Activated CD4-positive, alpha-beta memory T cell treated with anti-CD3 and anti-CD28 coated beads for 36 hours (primary cell): ENCODE data around the gene SCRN3. TPM values are rescaled to one million over a fixed set of nuclear protein-coding genes. Genes with fewer than 3 reads are reported as not detected.
"Not testable (repeated sequence)": the region's sequence is repeated elsewhere in the genome, so short reads cannot be mapped to it uniquely, and the experiment has no call there.

ENCODE experiments used
- CTCF ChIA-PET: fragments of 350-600 bp; sonication (Branson Sonifier 250); formaldehyde crosslinking; loops from one replicate; lab custom pipeline; 2021; ENCODE audit warnings: antibody characterized with exemption, inconsistent platforms; lab: Charles Lee
- POLR2A ChIA-PET: fragments of 350-600 bp; sonication (Branson Sonifier 250); formaldehyde crosslinking; loops from one replicate; lab custom pipeline; 2021; ENCODE audit warnings: antibody characterized with exemption; lab: Charles Lee
- DNase-seq: peaks from one replicate; pipeline ENCODE4 v3.0.0-alpha.2; 2020
- H3K27ac Mint-ChIP-seq: one replicate; pipeline ENCODE4 v1.8.0; 2021; ENCODE audit warnings: mixed read lengths
- H3K27me3 Mint-ChIP-seq: one replicate; pipeline ENCODE4 v1.8.0; 2021; ENCODE audit warnings: mixed read lengths
- H3K36me3 Mint-ChIP-seq: one replicate; pipeline ENCODE4 v1.8.0; 2021; ENCODE audit warnings: mixed read lengths
- H3K4me1 Mint-ChIP-seq: one replicate; pipeline ENCODE4 v1.8.0; 2021; ENCODE audit warnings: low read depth, mixed read lengths
- H3K4me3 Mint-ChIP-seq: one replicate; pipeline ENCODE4 v1.8.0; 2021; ENCODE audit warnings: mild to moderate bottlenecking, mixed read lengths
- H3K9me3 Mint-ChIP-seq: one replicate; pipeline ENCODE4 v1.8.0; 2021; ENCODE audit warnings: mixed read lengths
- intact Hi-C: fragments of 100-400 bp; cut with micrococcal nuclease; formaldehyde crosslinking; loops from one replicate; pipeline ENCODE4 v1.15.1; 2023
- total RNA-seq, 2 experiments: library from RNA; stranded (reverse); gene quantifications; one replicate each; pipeline ENCODE4 v1.2.3, GENCODE V29; 2021

The SCRN3 gene
- total RNA-seq, 2 experiments from 2014 or later: 12.4 to 12.9 TPM

- ChIA-PET CTCF (no interaction called here), POLR2A (interaction anchor here (0.6 kb wide), 1 partner anchor 214 kb away, joined by 3 read pairs; the partner anchor contains the start of gene WIPF1)
- intact Hi-C loops: no loop called here
- Mint-ChIP-seq H3K9me3 (no peaks in the 10 kb centered on the region), H3K4me3 (no peak overlapping the region), H3K27me3 (no peaks in the 10 kb centered on the region), H3K27ac (no peak overlapping the region), H3K36me3 (peaks cover 20% of the 10 kb centered on the region), H3K4me1 (peaks cover 12% of the 10 kb centered on the region)
- no peak for DNase-seq
Measured at GRCh38 chr2:174383796-174384195, 11.7 kb upstream of the SCRN3 start.

- no peaks in the 10 kb centered on the region for H3K9me3 Mint-ChIP-seq
- peaks cover 19% of the 10 kb centered on the region for H3K4me1 Mint-ChIP-seq
- POLR2A ChIA-PET: no interaction called here
- intact Hi-C loops: no loop called here
- no peak overlapping the region for H3K27ac Mint-ChIP-seq
- no peak overlapping the region for H3K4me3 Mint-ChIP-seq
- no peak for DNase-seq
- H3K36me3 Mint-ChIP-seq: peaks cover 25% of the 10 kb centered on the region
- H3K27me3 Mint-ChIP-seq: no peaks in the 10 kb centered on the region
- CTCF ChIA-PET: no interaction called here
Measured at GRCh38 chr2:174385201-174385600, 10.3 kb upstream of the SCRN3 start.

DNA sequence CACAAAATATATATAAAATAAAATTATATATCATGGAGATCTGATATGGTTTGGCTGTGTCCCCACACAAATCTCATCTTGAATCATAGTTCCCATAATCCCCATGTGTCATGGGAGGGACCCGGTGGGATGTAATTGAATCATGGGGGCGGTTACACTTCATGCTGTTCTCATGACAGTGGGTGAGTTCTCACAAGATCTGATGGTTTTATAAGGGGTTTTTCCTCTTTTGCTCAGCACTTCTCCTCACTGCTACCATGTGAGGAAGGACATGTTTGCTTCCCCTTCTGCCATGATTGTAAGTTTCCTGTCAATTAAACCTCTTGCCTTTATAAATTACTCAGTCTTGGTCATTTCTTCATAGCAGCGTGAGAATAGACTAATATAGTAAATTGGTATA, 6.8 kb upstream of the SCRN3 start:
- POLR2A ChIA-PET, H3K9me3 Mint-ChIP-seq, CTCF ChIA-PET, H3K27ac Mint-ChIP-seq, H3K4me3 Mint-ChIP-seq, DNase-seq, intact Hi-C loops, H3K27me3 Mint-ChIP-seq: not testable (repeated sequence)
- peaks cover 30% of the 10 kb centered on the region for H3K4me1 Mint-ChIP-seq
- peaks cover 30% of the 10 kb centered on the region for H3K36me3 Mint-ChIP-seq

- ChIA-PET CTCF (no interaction called here), POLR2A (no interaction called here)
- H3K27me3 Mint-ChIP-seq: no peaks in the 10 kb centered on the region
- no peak overlapping the region for H3K27ac Mint-ChIP-seq
- H3K4me1 Mint-ChIP-seq: peaks cover 33% of the 10 kb centered on the region
- H3K4me3 Mint-ChIP-seq: no peak overlapping the region
- intact Hi-C loops: no loop called here
- no peak for DNase-seq
- H3K9me3 Mint-ChIP-seq: no peaks in the 10 kb centered on the region
- H3K36me3 Mint-ChIP-seq: peaks cover 25% of the 10 kb centered on the region
Measured at GRCh38 chr2:174389542-174389941, 6.0 kb upstream of the SCRN3 start.

DNA sequence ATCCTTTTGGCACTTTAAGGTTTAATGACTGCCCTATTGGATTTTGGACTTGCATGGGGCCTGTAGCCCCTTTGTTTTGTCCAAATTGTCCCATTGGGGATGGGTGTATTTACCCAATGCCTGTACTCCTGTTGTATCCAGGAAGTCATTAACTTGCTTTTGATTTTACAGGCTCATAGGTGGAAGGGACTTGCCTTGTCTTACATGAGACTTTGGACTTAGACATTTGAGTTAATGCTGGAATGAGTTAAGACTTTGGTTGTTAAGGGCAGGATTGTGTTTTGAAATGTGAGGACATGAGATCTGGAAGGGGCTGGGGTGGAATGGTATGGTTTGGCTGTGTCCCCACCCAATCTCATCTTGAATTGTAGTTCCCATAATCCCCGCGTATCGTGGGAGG, 5.2 kb upstream of the SCRN3 start:
- H3K4me3 Mint-ChIP-seq, POLR2A ChIA-PET, DNase-seq, CTCF ChIA-PET, intact Hi-C loops, H3K27ac Mint-ChIP-seq, H3K27me3 Mint-ChIP-seq, H3K9me3 Mint-ChIP-seq: not testable (repeated sequence)
- H3K36me3 Mint-ChIP-seq: peaks cover 25% of the 10 kb centered on the region
- H3K4me1 Mint-ChIP-seq: peaks cover 34% of the 10 kb centered on the region

- H3K36me3 Mint-ChIP-seq: peaks cover 14% of the 10 kb centered on the region
- ChIA-PET POLR2A (no interaction called here), CTCF (no interaction called here)
- H3K9me3 Mint-ChIP-seq: no peaks in the 10 kb centered on the region
- H3K4me1 Mint-ChIP-seq: peaks cover 39% of the 10 kb centered on the region
- no peaks in the 10 kb centered on the region for H3K27me3 Mint-ChIP-seq
- intact Hi-C loops: no loop called here
- no peak overlapping the region for H3K27ac Mint-ChIP-seq
- no peak overlapping the region for H3K4me3 Mint-ChIP-seq
- DNase-seq: no peak
Measured at GRCh38 chr2:174392706-174393105, 2.8 kb upstream of the SCRN3 start.

DNA sequence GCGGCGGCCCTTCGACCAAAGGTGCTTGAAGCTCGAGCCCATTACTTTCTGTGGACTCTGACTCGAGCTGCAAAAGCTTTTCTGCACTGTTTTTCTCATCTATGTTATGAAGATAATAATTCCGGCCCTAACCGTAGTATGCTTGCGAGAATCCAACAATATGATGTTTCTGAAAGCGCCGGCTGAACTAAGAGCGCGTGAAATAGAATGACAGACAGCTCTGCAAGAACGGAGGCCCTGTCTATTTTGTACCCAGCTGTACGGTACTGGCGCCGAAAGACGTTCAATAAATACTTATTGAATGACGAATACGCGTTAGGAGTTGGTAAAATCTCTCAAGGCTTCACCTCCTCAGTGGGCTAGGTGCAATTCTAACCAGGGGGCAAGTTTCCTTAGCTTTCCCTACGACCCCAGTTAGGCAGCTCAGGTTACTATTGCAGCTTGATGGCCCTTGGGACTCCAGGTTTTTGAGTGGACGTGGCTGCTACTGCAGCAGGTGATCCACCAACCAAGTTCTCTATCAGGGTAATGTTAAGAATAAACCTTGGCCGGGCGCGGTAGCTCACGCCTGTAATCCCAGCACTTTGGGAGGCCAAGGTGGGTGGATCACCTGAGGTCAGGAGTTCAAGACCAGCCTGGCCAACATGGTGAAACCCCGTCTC, 570 bp downstream of the SCRN3 start:
- peaks cover 28% of the 10 kb centered on the region for H3K4me1 Mint-ChIP-seq
- H3K9me3 Mint-ChIP-seq: no peaks in the 10 kb centered on the region
- intact Hi-C loops: loop anchor here (1.0 to 5.0 kb wide), 3 partner anchors 91 to 773 kb away; partner anchors contain the start of genes ATF2, GPR155 and OLA1
- H3K4me3 Mint-ChIP-seq: peak overlapping the region; percentile 98
- peak overlapping the region; percentile 96 for H3K27ac Mint-ChIP-seq
- ChIA-PET CTCF (interaction anchor here (0.6 to 1.1 kb wide), 3 partner anchors 53 to 235 kb away, joined by 3 to 4 read pairs (median 3); no protein-coding TSS in a partner anchor), POLR2A (interaction anchor here (1.3 kb wide), 1 partner anchor 290 kb away, joined by 3 read pairs; no protein-coding TSS in a partner anchor)
- peak; percentile 17 for DNase-seq
- peaks cover 11% of the 10 kb centered on the region for H3K36me3 Mint-ChIP-seq
- no peaks in the 10 kb centered on the region for H3K27me3 Mint-ChIP-seq

DNA sequence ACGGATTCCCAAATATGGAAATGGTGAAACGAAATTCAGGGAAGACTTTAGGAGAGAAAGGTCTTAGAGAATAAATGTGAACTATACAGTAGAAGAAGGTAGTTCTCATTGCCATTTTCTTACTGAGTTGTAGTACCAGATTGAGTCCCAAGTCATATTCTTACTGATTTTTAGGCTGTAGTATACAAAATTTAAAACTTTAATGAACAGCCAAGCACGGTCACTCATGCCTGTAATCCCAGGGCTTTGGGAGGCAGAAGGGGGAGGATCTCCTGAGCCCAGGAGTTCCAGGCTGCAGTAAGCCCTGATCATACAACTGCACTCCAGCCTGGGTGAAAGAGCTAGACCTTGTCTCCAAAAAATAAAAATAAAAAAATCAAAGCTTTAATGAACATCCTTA, 2.2 kb downstream of the SCRN3 start:
- ChIA-PET POLR2A (no interaction called here), CTCF (interaction anchor here (1.1 kb wide), 1 partner anchor 300 kb away, joined by 3 read pairs; no protein-coding TSS in a partner anchor)
- Mint-ChIP-seq H3K27me3 (no peaks in the 10 kb centered on the region), H3K4me1 (peaks cover 22% of the 10 kb centered on the region), H3K9me3 (no peaks in the 10 kb centered on the region), H3K4me3 (no peak overlapping the region), H3K36me3 (peaks cover 10% of the 10 kb centered on the region), H3K27ac (no peak overlapping the region)
- intact Hi-C loops: loop anchor here (5.0 kb wide), 1 partner anchor 90 kb away; the partner anchor contains the start of gene GPR155
- no peak for DNase-seq

DNA sequence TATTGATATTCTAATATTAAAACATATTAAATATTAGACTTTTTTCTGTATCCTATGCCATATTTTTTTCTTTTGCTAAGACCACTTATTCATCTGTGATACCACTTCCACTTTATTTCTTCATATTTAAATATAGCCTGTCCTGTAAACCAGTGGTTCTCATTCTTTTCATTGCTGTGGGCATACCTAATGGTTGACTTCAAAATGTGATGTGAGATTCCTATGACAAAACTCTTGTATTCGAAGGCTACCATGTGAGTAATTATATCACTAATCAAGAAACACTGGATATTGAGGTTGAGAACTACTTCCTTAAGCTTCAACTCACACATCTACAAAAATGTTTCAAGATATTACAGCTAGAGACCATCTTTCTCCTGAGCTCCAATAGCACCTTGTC, 3.6 kb downstream of the SCRN3 start:
- Mint-ChIP-seq H3K9me3 (no peaks in the 10 kb centered on the region), H3K36me3 (peaks cover 15% of the 10 kb centered on the region), H3K27ac (no peak overlapping the region), H3K4me3 (no peak overlapping the region), H3K4me1 (peaks cover 14% of the 10 kb centered on the region), H3K27me3 (no peaks in the 10 kb centered on the region)
- no peak for DNase-seq
- intact Hi-C loops: loop anchor here (5.0 kb wide), 1 partner anchor 88 kb away; the partner anchor contains the start of gene GPR155
- ChIA-PET CTCF (interaction anchor here (1.1 to 1.6 kb wide), 2 partner anchors 148 to 298 kb away, joined by 3 to 4 read pairs; no protein-coding TSS in a partner anchor), POLR2A (no interaction called here)

DNA sequence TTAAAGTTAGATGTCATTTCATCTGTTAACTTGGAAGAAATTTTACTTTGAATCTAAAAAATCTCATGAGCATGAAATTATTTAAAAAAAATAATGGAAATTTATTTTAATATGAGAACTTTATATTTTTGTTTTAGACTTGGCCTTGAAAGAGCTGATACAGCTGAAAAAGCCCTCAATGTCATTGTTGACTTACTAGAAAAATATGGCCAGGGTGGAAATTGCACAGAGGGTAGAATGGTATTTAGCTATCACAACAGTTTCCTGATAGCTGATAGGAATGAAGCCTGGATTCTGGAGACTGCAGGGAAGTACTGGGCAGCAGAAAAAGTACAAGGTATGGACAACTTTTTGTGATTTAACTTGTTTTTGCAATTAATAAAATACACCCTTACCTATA, 5.3 kb downstream of the SCRN3 start:
- CTCF ChIA-PET: interaction anchor here (0.6 kb wide), 1 partner anchor 96 kb away, joined by 3 read pairs; no protein-coding TSS in a partner anchor
- no peaks in the 10 kb centered on the region for H3K9me3 Mint-ChIP-seq

DNA sequence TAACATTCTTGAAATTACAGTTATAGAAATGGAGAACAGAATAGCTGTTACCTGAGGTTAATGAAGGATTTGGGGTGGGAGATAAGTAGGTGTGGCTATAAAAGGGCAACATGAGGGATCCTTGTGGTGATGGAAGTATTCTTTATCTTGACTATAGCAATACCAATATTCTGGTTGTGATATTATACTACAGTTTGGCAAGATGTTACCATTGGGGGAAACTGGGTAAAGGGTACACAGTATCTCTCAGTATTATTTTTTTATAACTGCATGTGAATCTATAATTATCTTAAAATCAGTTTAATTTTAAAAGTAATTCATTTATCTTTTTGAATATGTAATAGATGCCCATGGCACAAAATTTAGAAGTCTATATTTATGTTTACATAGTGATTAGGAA, 8.1 kb downstream of the SCRN3 start:
- CTCF ChIA-PET: interaction anchor here (0.7 kb wide), 1 partner anchor 268 kb away, joined by 3 read pairs; no protein-coding TSS in a partner anchor
- H3K27me3 Mint-ChIP-seq: no peaks in the 10 kb centered on the region

More for the DNA sequence above, 5.3 kb downstream of the SCRN3 start:
- intact Hi-C loops: no loop called here
- Mint-ChIP-seq H3K27ac (no peak overlapping the region), H3K27me3 (no peaks in the 10 kb centered on the region), H3K4me1 (peaks cover 7% of the 10 kb centered on the region), H3K4me3 (no peak overlapping the region), H3K36me3 (peaks cover 15% of the 10 kb centered on the region)
- POLR2A ChIA-PET: no interaction called here
- no peak for DNase-seq

GRCh38 chr2:174410039-174410438, 14.5 kb downstream of the SCRN3 start:
- CTCF ChIA-PET, H3K27me3 Mint-ChIP-seq, H3K4me3 Mint-ChIP-seq, H3K4me1 Mint-ChIP-seq, H3K9me3 Mint-ChIP-seq, intact Hi-C loops, H3K27ac Mint-ChIP-seq, H3K36me3 Mint-ChIP-seq, POLR2A ChIA-PET, DNase-seq: not testable (repeated sequence)

More for the DNA sequence above, 8.1 kb downstream of the SCRN3 start:
- peaks cover 15% of the 10 kb centered on the region for H3K36me3 Mint-ChIP-seq
- intact Hi-C loops: no loop called here
- H3K9me3 Mint-ChIP-seq: no peaks in the 10 kb centered on the region
- DNase-seq: no peak
- no peak overlapping the region for H3K4me3 Mint-ChIP-seq
- POLR2A ChIA-PET: no interaction called here
- no peaks in the 10 kb centered on the region for H3K4me1 Mint-ChIP-seq
- H3K27ac Mint-ChIP-seq: no peak overlapping the region
